Bone marrow (tissue), 2 donors: ENCODE measurements around the gene TBX10.
"Not testable (repeated sequence)": the region's sequence is repeated elsewhere in the genome, so short reads cannot be mapped to it uniquely, and the experiment has no call there.

Experiments used
- DNase-seq, 2 donors: peaks; one replicate each; lab custom pipeline; 2025; lab: John Stamatoyannopoulos, UW

The TBX10 gene

GRCh38 chr11:67631411-67631810 is 8.2 kb downstream of the TBX10 start:
- DNase-seq: no peak

- DNase-seq: no peak
These were observed 8.6 kb downstream of the TBX10 start for GRCh38 chr11:67630943-67631331.

- peak; percentile 96 to 100 for DNase-seq
These were observed 9.2 kb downstream of the TBX10 start for GRCh38 chr11:67630228-67630942.

GRCh38 chr11:67629386-67630227 is 10.0 kb downstream of the TBX10 start, which contains the start of gene NUDT8:
TSS of gene NUDT8 (minus strand) at chr11:67629937. CDS start at chr11:67629911, 26 bp downstream.
- peak; percentile 66 to 77 for DNase-seq

- DNase-seq: no peak
These were observed 10.7 kb downstream of the TBX10 start for GRCh38 chr11:67628710-67629385.

GRCh38 chr11:67627812-67628624 is 11.5 kb downstream of the TBX10 start:
- DNase-seq: no peak

GRCh38 chr11:67627441-67627811 is 12.1 kb downstream of the TBX10 start:
- no peak for DNase-seq

- DNase-seq: no peak
These were observed 12.6 kb downstream of the TBX10 start for GRCh38 chr11:67626970-67627369.

- DNase-seq: not testable (repeated sequence)
These were observed 13.3 kb downstream of the TBX10 start for GRCh38 chr11:67626131-67626833.

GRCh38 chr11:67623795-67624194 is 15.8 kb downstream of the TBX10 start:
- not testable (repeated sequence) for DNase-seq

GRCh38 chr11:67622905-67623304 is 16.7 kb downstream of the TBX10 start:
- DNase-seq: not testable (repeated sequence)

- DNase-seq: not testable (repeated sequence)
These were observed 17.6 kb downstream of the TBX10 start for GRCh38 chr11:67621928-67622327.

- not testable (repeated sequence) for DNase-seq
These were observed 18.9 kb downstream of the TBX10 start for GRCh38 chr11:67620621-67621020.

GRCh38 chr11:67619683-67620618 is 19.6 kb downstream of the TBX10 start:
- DNase-seq: not testable (repeated sequence)

GRCh38 chr11:67618901-67619659 is 20.5 kb downstream of the TBX10 start:
- DNase-seq: not testable (repeated sequence)

- DNase-seq: no peak
These were observed 22.2 kb downstream of the TBX10 start for GRCh38 chr11:67617243-67617953.

- DNase-seq: no peak
These were observed 22.9 kb downstream of the TBX10 start for GRCh38 chr11:67616431-67617242.
